B cell (primary cell): ENCODE measurements around the gene TSPAN31. TPM values are rescaled to one million over a fixed set of nuclear protein-coding genes. Genes with fewer than 3 reads are reported as not detected.
A peak's percentile ranks its signal among the peaks of the same experiment; 100 is the strongest.

Experiments used
- ATAC-seq: fragments of 200-7000 bp; cut with Tn5 transposase; one replicate; pipeline ENCODE4 v1.10.0; 2021; ENCODE audit warnings: low read depth, mild to moderate bottlenecking, moderate number of reproducible peaks, moderate library complexity
- CTCF ChIA-PET: fragments of 350-600 bp; sonication (Branson Sonifier 250); formaldehyde crosslinking; loops from one replicate; lab custom pipeline; 2021; ENCODE audit warnings: antibody characterized with exemption, inconsistent platforms; lab: Charles Lee
- POLR2A ChIA-PET: fragments of 350-600 bp; sonication (Branson Sonifier 250); formaldehyde crosslinking; loops from one replicate; lab custom pipeline; 2021; ENCODE audit warnings: antibody characterized with exemption; lab: Charles Lee
- DNase-seq: peaks from one replicate; pipeline ENCODE4 v3.0.0; 2013
- H2AFZ ChIP-seq: 2 replicates; pipeline ENCODE4 v1.6.1; 2012; ENCODE audit warnings: mild to moderate bottlenecking, low read depth, low read length; ENCODE audit not compliant: insufficient read depth, poor library complexity, severe bottlenecking
- H3K27ac ChIP-seq, 2 donors: 1 replicate in 1 of 2; 2 replicates in 1 of 2; pipeline ENCODE4 v1.5.1; 2012 to 2013; ENCODE audit warnings: low read length in 2 of 2, mild to moderate bottlenecking in 2 of 2, moderate library complexity in 1 of 2
- H3K27me3 ChIP-seq, 4 experiments: fragments of 200-600 bp in 1 of 4; sonication (generic) in 1 of 4; replicated peaks in 1 of 4; 1 replicate in 2 of 4; 2 replicates in 2 of 4; pipeline versions ENCODE4 v1.6.1 to v1.7.0; 2013 to 2016; ENCODE audit warnings: low read length in 3 of 4, mild to moderate bottlenecking in 2 of 4, mixed read lengths in 1 of 4, moderate library complexity in 1 of 4; ENCODE audit not compliant: insufficient read depth in 4 of 4, control insufficient read depth in 3 of 4; ENCODE audit errors: control extremely low read depth in 1 of 4
- H3K36me3 ChIP-seq, 2 experiments: replicated peaks in 1 of 2; 1 replicate in 1 of 2; 2 replicates in 1 of 2; pipeline versions ENCODE4 v1.6.1 to v1.7.1; 2013; ENCODE audit warnings: low read length in 1 of 2; ENCODE audit not compliant: insufficient read depth in 2 of 2, control insufficient read depth in 1 of 2; ENCODE audit errors: control extremely low read depth in 1 of 2, extremely low read depth in 1 of 2
- H3K4me1 ChIP-seq, 2 donors: fragments of 200-600 bp in 1 of 2; sonication (generic) in 1 of 2; 1 replicate in 1 of 2; 2 replicates in 1 of 2; pipeline versions ENCODE4 v1.5.1 to v1.6.1; 2013 to 2017; ENCODE audit warnings: low read length in 2 of 2; ENCODE audit not compliant: control insufficient read depth in 2 of 2, insufficient read depth in 2 of 2
- H3K4me2 ChIP-seq: replicated peaks from 2 replicates; pipeline ENCODE3; 2012; ENCODE audit warnings: mild to moderate bottlenecking, low read depth, low read length; ENCODE audit not compliant: poor library complexity, severe bottlenecking
- H3K4me3 ChIP-seq, 5 experiments: fragments of 200-600 bp in 1 of 5; sonication (generic) in 1 of 5; 1 replicate in 3 of 5; 2 replicates in 2 of 5; pipeline versions ENCODE4 v1.5.1 to v1.7.0; 2011 to 2016; ENCODE audit warnings: low read length in 4 of 5, mild to moderate bottlenecking in 4 of 5, low read depth in 2 of 5, control low read depth in 1 of 5, moderate library complexity in 1 of 5; ENCODE audit not compliant: insufficient read depth in 1 of 5; ENCODE audit errors: control extremely low read depth in 1 of 5, extremely low read depth in 1 of 5
- H3K79me2 ChIP-seq: fragments of 200-600 bp; sonication (generic); one replicate; pipeline ENCODE4 v1.6.0; 2016; ENCODE audit warnings: low read length; ENCODE audit not compliant: control insufficient read depth, insufficient read depth
- H3K9ac ChIP-seq: fragments of 200-600 bp; sonication (generic); 2 replicates; pipeline ENCODE4 v1.6.1; 2017; ENCODE audit warnings: mild to moderate bottlenecking, low read length, moderate library complexity
- H3K9me3 ChIP-seq, 3 donors: one replicate each; pipeline versions ENCODE4 v1.6.1 to v1.7.1; 2013; ENCODE audit warnings: low read length in 2 of 3; ENCODE audit not compliant: control insufficient read depth in 2 of 3, insufficient read depth in 1 of 3; ENCODE audit errors: control extremely low read depth in 1 of 3
- H4K20me1 ChIP-seq: 2 replicates; pipeline ENCODE4 v1.6.0; 2012; ENCODE audit warnings: mild to moderate bottlenecking, low read length; ENCODE audit not compliant: insufficient read depth, control insufficient read depth, poor library complexity, severe bottlenecking
- H3K27ac Mint-ChIP-seq: one replicate; pipeline ENCODE4 v1.8.0; 2021; ENCODE audit warnings: mixed read lengths
- H3K27me3 Mint-ChIP-seq: one replicate; pipeline ENCODE4 v1.8.0; 2021; ENCODE audit warnings: mixed read lengths
- H3K4me1 Mint-ChIP-seq: one replicate; pipeline ENCODE4 v1.8.0; 2021; ENCODE audit warnings: mixed read lengths
- H3K4me3 Mint-ChIP-seq: one replicate; pipeline ENCODE4 v1.8.0; 2021; ENCODE audit warnings: mixed read lengths
- H3K9me3 Mint-ChIP-seq: one replicate; pipeline ENCODE4 v1.8.0; 2022; ENCODE audit warnings: mixed read lengths; ENCODE audit not compliant: insufficient read depth
- CTCF ChIP-seq: fragments of 200-600 bp; IDR thresholded peaks from one replicate; pipeline ENCODE4 v1.8.0; 2022; ENCODE audit warnings: antibody characterized with exemption, mild to moderate bottlenecking
- EZH2 ChIP-seq: IDR thresholded peaks from 2 replicates; pipeline ENCODE4 v1.6.1; 2012; ENCODE audit warnings: borderline replicate concordance, low read depth, mild to moderate bottlenecking, moderate library complexity, low read length; ENCODE audit not compliant: insufficient read depth, poor library complexity, severe bottlenecking
- WGBS: methylation state at CpG from one replicate; pipeline ENCODE4 v1.1.5; 2013; ENCODE audit warnings: missing lambda C conversion rate; ENCODE audit not compliant: insufficient coverage; 5-methylcytosine and 5-hydroxymethylcytosine counted together
- intact Hi-C: fragments of 100-400 bp; cut with micrococcal nuclease; formaldehyde crosslinking; loops from one replicate; pipeline ENCODE4 v1.10.0; 2022
- polyA plus RNA-seq: library from polyadenylated mRNA; depleted of rRNA; stranded (reverse); fragments of >200 nt; gene quantifications from 2 replicates; pipeline ENCODE4 v1.2.3, GENCODE V29; 2012
- total RNA-seq, 2 donors: library from RNA; stranded (reverse); fragments of 120-200 nt in 1 of 2; gene quantifications; 1 replicate in 1 of 2; 2 replicates in 1 of 2; pipeline versions ENCODE4 v1.2.3 to v1.2.4, GENCODE V29; 2013 to 2022

Gene TSPAN31
- total and polyA plus RNA-seq, 2 donors (not counting 1 experiment from before 2014, with no cell fraction given) = 24.0 to 29.6 TPM

- peaks cover 0 to 38% (median 26%) of the 10 kb centered on the region in 4 experiments for H3K27me3 ChIP-seq
- H3K4me1 ChIP-seq = peaks cover 32 to 35% of the 10 kb centered on the region in 2 donors
- H3K4me2 ChIP-seq = peak overlapping the region; percentile 87
- H3K4me3 ChIP-seq = peak overlapping the region; percentile 22 to 63 (median 58)
- peaks cover 0 to 15% of the 10 kb centered on the region in 2 experiments for H3K36me3 ChIP-seq
- peak overlapping the region; percentile 64 for H3K9ac ChIP-seq
- POLR2A ChIA-PET = no interaction called here
- TF ChIP-seq CTCF (no peak), EZH2 (no peak)
- ATAC-seq (peak; percentile 4), DNase-seq (no peak)
- H4K20me1 ChIP-seq = peaks cover 43% of the 10 kb centered on the region
- Mint-ChIP-seq H3K27me3 (peaks cover 24% of the 10 kb centered on the region), H3K27ac (no peak overlapping the region), H3K9me3 (no peaks in the 10 kb centered on the region), H3K4me1 (peaks cover 37% of the 10 kb centered on the region), H3K4me3 (peak overlapping the region; percentile 93)
- H3K9me3 ChIP-seq = peaks cover 0 to 13% (median 0%) of the 10 kb centered on the region in 3 donors
- H2AFZ ChIP-seq = peak overlapping the region; percentile 77
- no peak overlapping the region for H3K27ac ChIP-seq
- intact Hi-C loops = loop anchor here (1.0 kb wide), 1 partner anchor 8 kb away; no protein-coding TSS in a partner anchor
- WGBS = 20% methylated on average over 17 of the region's 17 CpGs
- CTCF ChIA-PET = interaction anchor here (1.0 to 2.6 kb wide), 2 partner anchors 9 to 141 kb away, joined by 3 to 13 read pairs; no protein-coding TSS in a partner anchor
- H3K79me2 ChIP-seq = peaks cover 43% of the 10 kb centered on the region
Measured at GRCh38 chr12:57764662-57765002, 19.8 kb downstream of the TSPAN31 start.

GRCh38 chr12:57765003-57765697 is 20.3 kb downstream of the TSPAN31 start:
- DNase-seq (peak; percentile 68), ATAC-seq (peak; percentile 78)
- peak overlapping the region; percentile 22 to 63 (median 58) for H3K4me3 ChIP-seq
- peaks cover 0 to 12% of the 10 kb centered on the region in 2 experiments for H3K36me3 ChIP-seq
- H3K27ac ChIP-seq = no peak overlapping the region
- peaks cover 38% of the 10 kb centered on the region for H4K20me1 ChIP-seq
- Mint-ChIP-seq H3K4me1 (peaks cover 32% of the 10 kb centered on the region), H3K27me3 (peaks cover 24% of the 10 kb centered on the region), H3K4me3 (peak overlapping the region; percentile 93), H3K9me3 (no peaks in the 10 kb centered on the region), H3K27ac (no peak overlapping the region)
- H3K4me2 ChIP-seq = peak overlapping the region; percentile 87
- H3K9me3 ChIP-seq = peaks cover 0 to 13% (median 0%) of the 10 kb centered on the region in 3 donors
- H3K27me3 ChIP-seq = peaks cover 0 to 38% (median 26%) of the 10 kb centered on the region in 4 experiments
- peak overlapping the region; percentile 64 for H3K9ac ChIP-seq
- H3K4me1 ChIP-seq = peaks cover 29 to 32% of the 10 kb centered on the region in 2 donors
- 1% methylated on average over 59 of the region's 60 CpGs for WGBS
- H3K79me2 ChIP-seq = peaks cover 38% of the 10 kb centered on the region
- intact Hi-C loops = loop anchor here (1.0 kb wide), 1 partner anchor 9 kb away; no protein-coding TSS in a partner anchor
- ChIA-PET CTCF (interaction anchor here (0.5 to 3.0 kb wide), 6 partner anchors 9 to 140 kb away, joined by 3 to 37 read pairs (median 4); no protein-coding TSS in a partner anchor), POLR2A (interaction anchor here (1.1 kb wide), 1 partner anchor 9 kb away, joined by 4 read pairs; no protein-coding TSS in a partner anchor)
- TF ChIP-seq EZH2 (peak; percentile 98), CTCF (peak; percentile 57)
- peak overlapping the region; percentile 77 for H2AFZ ChIP-seq
